Muscle of arm (tissue), 14 donors: ENCODE data around the gene CREB5. TPM values are rescaled to one million over a fixed set of nuclear protein-coding genes. Genes with fewer than 3 reads are reported as not detected.
"Not testable (repeated sequence)": the region's sequence is repeated elsewhere in the genome, so short reads cannot be mapped to it uniquely, and the experiment has no call there.

Experiments used
- DNase-seq: peaks from one replicate; pipeline ENCODE4 v3.0.0-alpha.2; 2013
- long read RNA-seq, 11 donors: transcript quantifications; one replicate each; lab custom pipeline, GENCODE V29; 2026
- polyA plus RNA-seq, 12 donors: library from polyadenylated mRNA; unstranded; fragments of 120-200 nt; gene quantifications; one replicate each; pipeline ENCODE4 v1.2.1, GENCODE V29; 2013; ENCODE audit not compliant: insufficient read length in 12 of 12

Gene CREB5
- 10 to 100 TPM; 21.9 to 65.7 (median 34.2) TPM for polyA plus RNA-seq
- long read RNA-seq, donor 1, partial matches to known transcripts = 0 of 2 reads
- long read RNA-seq, donor 1, other reads (novel, unspliced or antisense) = 0 of 2 reads
- long read RNA-seq, donor 2, partial matches to known transcripts = 7 of 9 reads
- long read RNA-seq, donor 2, other reads (novel, unspliced or antisense) = 0 of 9 reads
- long read RNA-seq, donor 3, partial matches to known transcripts = 0 of 4 reads
- long read RNA-seq, donor 3, other reads (novel, unspliced or antisense) = 0 of 4 reads
- long read RNA-seq, donor 4 = 0 reads
- long read RNA-seq, donor 5, transcript CREB5-202 (7 exons, 2,001 nt) = minor isoform, 5 of 15 reads
- long read RNA-seq, donor 5, transcript CREB5-212 (2 exons, 603 nt) = major isoform, 10 of 15 reads
- long read RNA-seq, donor 5, partial matches to known transcripts = 0 of 15 reads
- long read RNA-seq, donor 5, other reads (novel, unspliced or antisense) = 0 of 15 reads
- long read RNA-seq, donor 6, transcript CREB5-202 (7 exons, 2,001 nt) = major isoform, 5 of 5 reads
- long read RNA-seq, donor 6, partial matches to known transcripts = 0 of 5 reads
- long read RNA-seq, donor 6, other reads (novel, unspliced or antisense) = 0 of 5 reads
- long read RNA-seq, donor 7, partial matches to known transcripts = 0 of 2 reads
- long read RNA-seq, donor 7, other reads (novel, unspliced or antisense) = 0 of 2 reads
- long read RNA-seq, donor 8, transcript CREB5-212 (2 exons, 603 nt) = major isoform, 7 of 9 reads
- long read RNA-seq, donor 8, partial matches to known transcripts = 0 of 9 reads
- long read RNA-seq, donor 8, other reads (novel, unspliced or antisense) = 0 of 9 reads
- long read RNA-seq, donor 9, partial matches to known transcripts = 0 of 3 reads
- long read RNA-seq, donor 9, other reads (novel, unspliced or antisense) = 0 of 3 reads
- long read RNA-seq, donor 10 = 0 reads
- long read RNA-seq, donor 11, partial matches to known transcripts = 9 of 16 reads
- long read RNA-seq, donor 11, other reads (novel, unspliced or antisense) = 0 of 16 reads

GRCh38 chr7:28411876-28412662 is at the start of gene CREB5:
Gene CREB5, plus strand, starts transcription at chr7:28412518. Its CDS starts 397 bp downstream, at chr7:28412915.
- DNase-seq = no peak

- DNase-seq = no peak
Observed at GRCh38 chr7:28362812-28363211, 49.5 kb upstream of the CREB5 start.

GRCh38 chr7:28364082-28364481 is 48.2 kb upstream of the CREB5 start:
- no peak for DNase-seq

GRCh38 chr7:28369523-28369922 is 42.8 kb upstream of the CREB5 start:
- DNase-seq = no peak

GRCh38 chr7:28371846-28372245 is 40.5 kb upstream of the CREB5 start:
- DNase-seq = no peak

- DNase-seq = no peak
Observed at GRCh38 chr7:28373990-28374389, 38.3 kb upstream of the CREB5 start.

GRCh38 chr7:28375729-28376128 is 36.6 kb upstream of the CREB5 start:
- no peak for DNase-seq

- DNase-seq = no peak
Observed at GRCh38 chr7:28376634-28377033, 35.7 kb upstream of the CREB5 start.

GRCh38 chr7:28378574-28379149 is 33.7 kb upstream of the CREB5 start:
- DNase-seq = no peak

- no peak for DNase-seq
Observed at GRCh38 chr7:28381466-28381865, 30.9 kb upstream of the CREB5 start.

GRCh38 chr7:28382144-28382543 is 30.2 kb upstream of the CREB5 start:
- no peak for DNase-seq

- no peak for DNase-seq
Observed at GRCh38 chr7:28383975-28384374, 28.3 kb upstream of the CREB5 start.

- DNase-seq = peak; percentile 78
Observed at GRCh38 chr7:28389504-28390395, 22.6 kb upstream of the CREB5 start.

- DNase-seq = peak; percentile 54
Observed at GRCh38 chr7:28390426-28390825, 21.9 kb upstream of the CREB5 start.

GRCh38 chr7:28392289-28392688 is 20.0 kb upstream of the CREB5 start:
- no peak for DNase-seq

- no peak for DNase-seq
Observed at GRCh38 chr7:28395404-28395803, 16.9 kb upstream of the CREB5 start.

- DNase-seq = no peak
Observed at GRCh38 chr7:28395831-28396230, 16.5 kb upstream of the CREB5 start.

- no peak for DNase-seq
Observed at GRCh38 chr7:28397141-28397540, 15.2 kb upstream of the CREB5 start.

- no peak for DNase-seq
Observed at GRCh38 chr7:28400838-28401360, 11.4 kb upstream of the CREB5 start.

GRCh38 chr7:28401567-28401966 is 10.8 kb upstream of the CREB5 start:
- DNase-seq = not testable (repeated sequence)
